HepG2 (cell line): Measurements from ENCODE around the gene ZDHHC3. TPM values are rescaled to one million over a fixed set of nuclear protein-coding genes. Genes with fewer than 3 reads are reported as not detected.

Experiments
- ATAC-seq: fragments of 200-7000 bp; cut with Tn5 transposase; 3 replicates; pipeline ENCODE4 v1.9.1; 2020; ENCODE audit warnings: mild to moderate bottlenecking, moderate library complexity
- BruUV-seq: library from RNA; stranded (reverse); fragments of 400-500 nt; replicated peaks from 2 replicates; lab custom pipeline; 2021; lab: Mats Ljungman, UMichigan
- CTCF ChIA-PET: fragments of 300-600 bp; formaldehyde crosslinking; extraction: SDS; loops from one replicate; lab custom pipeline; 2021; ENCODE audit warnings: low total read pairs, inconsistent platforms, low intra/inter-chr PET ratio; lab: Yijun Ruan, JAX
- POLR2A ChIA-PET: fragments of 350-600 bp; sonication (Branson Sonifier 250); formaldehyde crosslinking; loops from one replicate; lab custom pipeline; 2020; ENCODE audit warnings: antibody characterized with exemption, inconsistent platforms; lab: Yijun Ruan, JAX
- DNase-seq: peaks from one replicate; pipeline ENCODE4 v3.0.0-alpha.2; 2015; ENCODE audit warnings: low spot score
- FAIRE-seq: peaks from 3 replicates; lab custom pipeline; 2011; peaks lifted over from hg19 to GRCh38; lab: Jason Lieb, UNC
- H2AFZ ChIP-seq: one replicate; pipeline ENCODE4 v1.6.1; 2011; ENCODE audit warnings: low read length, inconsistent platforms
- H3K27ac ChIP-seq: fragments of 300-600 bp; 3 replicates; pipeline ENCODE4 v1.8.0; 2011; ENCODE audit warnings: mixed run types, mild to moderate bottlenecking, mixed read lengths, low read length, inconsistent platforms; ENCODE audit not compliant: insufficient read depth; ENCODE audit errors: extremely low read length
- H3K27me3 ChIP-seq, 2 experiments: fragments of 200-600 bp in 1 of 2; 2 replicates in 1 of 2; 3 replicates in 1 of 2; pipeline versions ENCODE4 v1.6.0 to v1.8.0; 2011; ENCODE audit warnings: low read length in 2 of 2, mild to moderate bottlenecking in 2 of 2, moderate library complexity in 2 of 2, inconsistent platforms in 1 of 2; ENCODE audit not compliant: insufficient read depth in 2 of 2, control insufficient read depth in 1 of 2
- H3K36me3 ChIP-seq, 2 experiments: fragments of 200-600 bp in 1 of 2; replicated peaks in 1 of 2; 2 replicates in 1 of 2; 3 replicates in 1 of 2; pipeline versions ENCODE4 v1.5.1 to v1.8.0; 2011; ENCODE audit warnings: low read length in 2 of 2, inconsistent platforms in 1 of 2; ENCODE audit not compliant: insufficient read depth in 2 of 2, control insufficient read depth in 1 of 2
- H3K4me1 ChIP-seq: 2 replicates; pipeline ENCODE4 v1.5.1; 2012; ENCODE audit warnings: low read length, inconsistent platforms; ENCODE audit not compliant: insufficient read depth
- H3K4me2 ChIP-seq: 2 replicates; pipeline ENCODE4 v1.6.0; 2011; ENCODE audit warnings: low read depth, low read length, inconsistent platforms
- H3K4me3 ChIP-seq, 3 experiments: fragments of 200-600 bp in 1 of 3; sonication (generic), shearing (Covaris generic) in 1 of 3; replicated peaks in 1 of 3; 2 replicates each; pipeline ENCODE4 v1.5.1; 2011 to 2016; ENCODE audit warnings: low read length in 3 of 3, inconsistent platforms in 2 of 3, low read depth in 2 of 3, mild to moderate bottlenecking in 2 of 3, control low read depth in 1 of 3, mixed read lengths in 1 of 3; ENCODE audit not compliant: insufficient read depth in 1 of 3
- H3K79me2 ChIP-seq: one replicate; pipeline ENCODE4 v1.6.1; 2011; ENCODE audit warnings: low read length, inconsistent platforms; ENCODE audit not compliant: insufficient read depth
- H3K9ac ChIP-seq: 2 replicates; pipeline ENCODE4 v1.6.0; 2011; ENCODE audit warnings: mild to moderate bottlenecking, low read depth, low read length, inconsistent platforms; ENCODE audit not compliant: insufficient read depth
- H3K9me3 ChIP-seq: 2 replicates; pipeline ENCODE4 v1.5.1; 2012; ENCODE audit warnings: mild to moderate bottlenecking, low read length
- H4K20me1 ChIP-seq: 2 replicates; pipeline ENCODE4 v1.6.0; 2011; ENCODE audit warnings: inconsistent platforms, mild to moderate bottlenecking, low read length, moderate library complexity; ENCODE audit not compliant: insufficient read depth
- CEBPB ChIP-seq: IDR thresholded peaks from 2 replicates; pipeline ENCODE4 v1.6.1; 2011; ENCODE audit warnings: low read depth, low read length, improper control_type of control experiment, borderline replicate concordance
- MBNL3 ChIP-seq: fragments of 250-450 bp; sonication (Bioruptor Pico); conservative IDR thresholded peaks from 2 replicates; pipeline ENCODE4 v1.8.0; 2022; ENCODE audit warnings: mild to moderate bottlenecking, inconsistent platforms
- WGBS: methylation state at CpG from one replicate; pipeline ENCODE4 v1.1.6; 2017; ENCODE audit warnings: low lambda C conversion rate; 5-methylcytosine and 5-hydroxymethylcytosine counted together
- in situ Hi-C: cut with HindIII; loops from 2 replicates; pipeline ENCODE4 v1.10.0; 2017; ENCODE audit warnings: low pct_unique_long_range_greater_than_20kb; ENCODE audit not compliant: extremely low pct_ligation_motif_present
- intact Hi-C: fragments of 100-400 bp; cut with micrococcal nuclease; formaldehyde crosslinking; loops from one replicate; pipeline ENCODE4 v1.10.0; 2022; ENCODE audit not compliant: unreplicated experiment
- polyA plus RNA-seq, 8 experiments: library from polyadenylated mRNA; depleted of rRNA in 3 of 8; stranded (reverse) in 7 of 8; unstranded in 1 of 8; fragments of >200 nt; fragmentation: Illumina TruSeq in 4 of 8; extraction: Trizol in 4 of 8; gene quantifications; 2 replicates each; pipeline versions ENCODE4 v1.2.1 to v1.2.3, GENCODE V29; 2011 to 2016; ENCODE audit warnings: low read depth in 4 of 8, missing spikeins in 1 of 8, mixed read lengths in 1 of 8; ENCODE audit not compliant: insufficient read depth in 1 of 8
- total RNA-seq, 5 experiments: library from RNA; depleted of rRNA; stranded (reverse); fragments of >200 nt; fragmentation: Illumina TruSeq; extraction: Trizol; gene quantifications; 2 replicates each; pipeline ENCODE4 v1.2.3, GENCODE V29; 2016; ENCODE audit warnings: low read depth in 1 of 5

The ZDHHC3 gene
- total and polyA plus RNA-seq, 2 of the 13 experiments (the other 11 are each of a cell fraction or from before 2014, with no cell fraction given), result 44.1 to 65.7 TPM

DNA sequence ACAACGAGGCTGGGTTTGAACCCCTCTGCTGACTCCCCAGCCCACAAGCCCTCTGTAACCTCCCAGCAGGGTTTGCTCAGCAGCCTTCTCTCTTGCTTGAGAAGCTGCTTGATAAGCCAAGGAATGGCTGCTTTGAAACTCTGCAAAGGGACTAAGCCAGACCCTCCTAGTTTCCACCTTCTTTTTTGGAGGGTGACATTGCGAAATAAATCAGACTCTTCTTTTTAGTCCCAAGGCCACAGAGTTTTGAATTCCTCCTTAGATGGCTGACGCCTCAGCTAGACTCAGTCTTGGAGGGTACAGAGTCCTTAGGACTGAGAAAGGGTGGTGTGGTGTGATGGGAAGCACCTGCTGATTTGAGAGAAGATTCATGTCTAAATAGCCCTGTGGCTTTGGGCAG is 100.4 kb downstream of the ZDHHC3 start:
- Histone ChIP-seq H3K79me2 (no peaks in the 10 kb centered on the region), H3K36me3 (no peaks in the 10 kb centered on the region), H3K4me1 (no peaks in the 10 kb centered on the region), H4K20me1 (no peaks in the 10 kb centered on the region), H3K27me3 (no peaks in the 10 kb centered on the region), H3K9me3 (no peaks in the 10 kb centered on the region), H3K27ac (no peak overlapping the region), H3K4me2 (no peak overlapping the region)
- 53% methylated on average over 3 of the region's 3 CpGs for WGBS
- ChIA-PET POLR2A (no interaction called here), CTCF (no interaction called here)
- intact Hi-C loops, result no loop called here
- DNase-seq, result no peak
- no peak for ATAC-seq
- in situ Hi-C loops, result no loop called here
- no peak for FAIRE-seq
- TF ChIP-seq MBNL3 (no peak), CEBPB (peak; percentile 46; the same call in 1 of the 2 replicates)
- TF ChIP-seq, all 625 proteins: peak for 1
- no TSS peak for BruUV-seq
- H3K4me3 ChIP-seq, result no peak overlapping the region
- no peak overlapping the region for H2AFZ ChIP-seq
- no peak overlapping the region for H3K9ac ChIP-seq

Other genes starting within 250 kb of the ZDHHC3 start
- gene ZNF501, start 246.5 kb downstream of the ZDHHC3 start, total RNA-seq (2016; rRNA removed; fragmentation: Illumina TruSeq; extraction: Trizol), result 2.8 and 4.1 TPM in 2 replicates
- 1.4 and 2.4 TPM in 2 replicates for gene ZNF501, start 246.5 kb downstream of the ZDHHC3 start, polyA plus RNA-seq (2011; rRNA removed)
- 27.2 and 49.0 TPM in 2 replicates for gene KIAA1143, start 214.6 kb downstream of the ZDHHC3 start, total RNA-seq (2016; rRNA removed; fragmentation: Illumina TruSeq; extraction: Trizol)
- 8.3 and 9.9 TPM in 2 replicates for gene KIAA1143, start 214.6 kb downstream of the ZDHHC3 start, polyA plus RNA-seq (2011; rRNA removed)
- gene KIF15, start 214.4 kb downstream of the ZDHHC3 start, total RNA-seq (2016; rRNA removed; fragmentation: Illumina TruSeq; extraction: Trizol), result 33.8 and 55.1 TPM in 2 replicates
- 2.7 and 4.8 TPM in 2 replicates for gene KIF15, start 214.4 kb downstream of the ZDHHC3 start, polyA plus RNA-seq (2011; rRNA removed)
- 5.0 and 5.5 TPM in 2 replicates for gene TMEM42, start 114.3 kb downstream of the ZDHHC3 start, total RNA-seq (2016; rRNA removed; fragmentation: Illumina TruSeq; extraction: Trizol)
- 24.5 and 27.7 TPM in 2 replicates for gene TMEM42, start 114.3 kb downstream of the ZDHHC3 start, polyA plus RNA-seq (2011; rRNA removed)
- gene TGM4, start 101.6 kb downstream of the ZDHHC3 start, total RNA-seq (2016; rRNA removed; fragmentation: Illumina TruSeq; extraction: Trizol), result 0.15 and 0.18 TPM in 2 replicates
- 0.07 and 0.10 TPM in 2 replicates for gene TGM4, start 101.6 kb downstream of the ZDHHC3 start, polyA plus RNA-seq (2011; rRNA removed)
- 74.7 and 81.9 TPM in 2 replicates for gene EXOSC7, start 70 bp upstream of the ZDHHC3 start, total RNA-seq (2016; rRNA removed; fragmentation: Illumina TruSeq; extraction: Trizol)
- 56.8 and 68.3 TPM in 2 replicates for gene EXOSC7, start 70 bp upstream of the ZDHHC3 start, polyA plus RNA-seq (2011; rRNA removed)
- not detected in 2 replicates for gene CLEC3B, start 50.1 kb upstream of the ZDHHC3 start, total RNA-seq (2016; rRNA removed; fragmentation: Illumina TruSeq; extraction: Trizol)
- gene CLEC3B, start 50.1 kb upstream of the ZDHHC3 start, polyA plus RNA-seq (2011; rRNA removed), result 0.07 and 0.10 TPM in 2 replicates
- 0.14 and 0.18 TPM in 2 replicates for gene CDCP1, start 170.2 kb upstream of the ZDHHC3 start, total RNA-seq (2016; rRNA removed; fragmentation: Illumina TruSeq; extraction: Trizol)
- 0.11 and 0.16 TPM in 2 replicates for gene CDCP1, start 170.2 kb upstream of the ZDHHC3 start, polyA plus RNA-seq (2011; rRNA removed)